ENCODE data around the gene TEX48.

TEX48 gene

GRCh38 chr9:114666401-114666800, 15.6 kb downstream of the TEX48 start:
- no peak for DNase-seq

DNA sequence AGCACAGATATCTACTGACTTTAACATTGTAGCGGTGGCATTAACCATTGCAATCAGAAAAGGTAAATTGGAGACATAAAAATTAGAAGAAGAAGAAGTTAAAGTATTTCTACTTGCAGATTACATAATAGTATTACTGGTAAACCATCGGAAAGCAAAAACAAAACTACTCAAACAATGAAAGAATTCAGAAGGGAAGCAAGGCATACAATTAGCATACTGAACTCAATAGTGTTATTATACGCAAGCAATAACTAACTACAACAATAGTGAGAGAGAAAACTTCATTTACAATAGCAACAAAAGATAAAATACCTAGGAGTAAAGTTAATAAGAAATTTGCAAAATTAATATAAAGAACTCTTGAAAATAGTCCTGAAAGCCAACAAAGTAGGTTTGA, 17.8 kb downstream of the TEX48 start:
- DNase-seq = no peak

- no peak for DNase-seq
These were observed 19.7 kb downstream of the TEX48 start for GRCh38 chr9:114662081-114662989.

DNA sequence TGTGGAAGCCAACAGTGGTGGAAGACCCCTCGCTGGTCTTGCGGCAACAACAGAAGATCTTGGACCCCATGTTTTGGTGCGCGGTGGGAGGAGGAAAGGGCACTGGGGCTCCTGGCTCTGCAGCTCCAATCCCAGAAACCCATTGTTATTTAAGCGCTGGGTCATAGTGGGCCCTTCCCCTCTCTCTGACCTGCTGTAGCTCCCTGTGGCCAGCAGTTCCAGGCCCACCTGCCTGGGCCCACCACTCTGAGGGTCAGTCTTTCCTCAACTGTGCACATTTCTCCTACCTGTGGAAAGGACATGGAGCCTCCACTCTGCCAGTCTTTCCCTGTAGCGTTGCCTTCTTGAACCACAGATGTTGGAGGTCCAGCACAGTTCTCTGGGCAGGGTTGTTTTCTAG, 24.3 kb downstream of the TEX48 start, which contains the start of gene TEX53:
TEX53 (minus strand) TSS at position 101 of the 400 bp plus-strand sequence; CDS start at position 70, 31 bp downstream.
- DNase-seq = no peak

DNA sequence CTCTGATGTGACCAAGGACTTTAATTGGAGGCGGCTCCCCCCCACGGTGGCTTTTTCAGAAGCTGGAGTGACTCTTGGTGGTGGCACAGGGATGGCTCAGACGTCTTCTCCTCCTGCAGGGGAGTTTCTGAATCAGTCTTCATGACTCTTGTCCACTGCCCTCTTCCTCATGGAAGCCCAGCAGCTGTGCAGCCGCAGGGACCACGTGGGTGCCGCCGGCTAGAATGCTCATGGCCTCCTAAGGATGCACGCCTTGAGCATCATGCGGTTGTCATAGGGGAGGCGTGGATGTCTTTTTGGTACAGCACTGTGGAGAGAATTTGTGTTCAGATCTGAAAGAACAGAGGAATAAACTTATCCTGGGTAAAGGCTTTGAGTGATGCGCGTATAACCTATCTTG, 25.7 kb downstream of the TEX48 start:
- DNase-seq = no peak

DNA sequence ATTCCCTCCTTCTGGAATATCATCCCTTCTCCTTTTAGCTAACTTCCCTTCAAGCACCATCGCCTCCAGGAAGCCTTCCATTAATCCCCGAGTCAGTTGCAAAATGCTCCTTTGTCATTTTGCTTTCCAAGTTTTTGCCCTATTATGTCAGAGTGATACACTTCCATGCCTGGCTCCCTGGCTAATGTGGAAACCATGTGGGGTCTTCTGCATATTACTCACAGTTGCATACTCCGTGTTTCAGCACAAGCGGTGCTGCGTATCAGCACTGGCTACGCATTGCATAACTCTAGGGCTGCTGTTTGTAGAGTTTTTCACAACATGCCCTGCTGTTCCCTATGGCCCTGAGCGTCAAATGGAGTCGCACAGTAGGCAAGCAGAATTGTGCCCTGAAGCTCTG, 26.3 kb downstream of the TEX48 start:
- no peak for DNase-seq

DNA sequence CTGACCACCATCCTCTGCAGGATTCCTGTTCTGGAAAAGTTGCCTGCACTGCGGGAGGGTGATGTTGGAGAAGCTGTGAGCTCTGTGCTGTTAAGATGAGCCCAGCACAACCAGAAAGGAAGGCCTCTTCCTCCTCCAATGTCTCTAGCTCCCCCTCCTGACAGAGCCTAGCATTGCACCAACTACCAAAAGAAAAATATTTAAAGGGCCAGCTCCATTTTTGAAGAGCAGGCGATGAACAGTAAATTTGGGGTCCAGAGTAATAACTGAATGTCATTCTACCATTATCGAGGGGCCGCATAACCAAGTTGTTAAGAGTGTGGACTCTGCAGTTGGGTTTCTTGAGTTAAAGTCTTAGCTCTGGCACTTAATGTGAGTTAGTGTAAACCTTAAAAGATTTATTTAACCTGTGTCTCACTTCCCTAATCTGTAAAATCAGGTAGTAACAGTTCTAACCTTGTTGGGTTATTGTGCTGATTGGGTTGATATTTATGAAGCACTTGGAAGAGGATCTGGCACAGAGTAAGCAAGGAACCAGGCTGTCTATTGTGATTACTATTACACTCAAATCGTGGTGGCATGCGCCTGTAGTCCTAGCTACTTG, 28.3 kb downstream of the TEX48 start:
- DNase-seq = peak; percentile 81

GRCh38 chr9:114652776-114653555, 29.0 kb downstream of the TEX48 start:
- no peak for DNase-seq

DNA sequence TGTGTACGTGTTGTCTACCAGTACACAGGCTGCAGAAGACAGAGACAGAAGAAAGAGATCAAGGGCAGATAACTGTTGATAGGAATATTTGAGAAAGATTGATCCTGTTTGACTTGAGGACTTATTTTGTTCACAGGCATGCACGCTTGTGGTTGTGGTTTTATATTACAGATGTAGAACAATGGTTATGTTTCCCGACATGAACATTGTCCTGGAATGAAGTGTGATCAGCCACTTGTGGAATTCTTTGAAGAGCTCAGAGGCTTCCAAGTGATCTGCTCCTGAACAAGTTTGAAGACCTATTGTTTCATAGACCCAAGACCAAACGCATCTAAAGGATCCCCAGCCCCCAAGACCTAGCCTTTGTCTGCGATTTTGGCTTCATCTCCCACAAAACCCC, 38.1 kb downstream of the TEX48 start:
- DNase-seq = no peak

- DNase-seq = no peak
These were observed 39.0 kb downstream of the TEX48 start for GRCh38 chr9:114643001-114643400.

GRCh38 chr9:114641967-114642366, 40.0 kb downstream of the TEX48 start:
- DNase-seq = no peak

DNA sequence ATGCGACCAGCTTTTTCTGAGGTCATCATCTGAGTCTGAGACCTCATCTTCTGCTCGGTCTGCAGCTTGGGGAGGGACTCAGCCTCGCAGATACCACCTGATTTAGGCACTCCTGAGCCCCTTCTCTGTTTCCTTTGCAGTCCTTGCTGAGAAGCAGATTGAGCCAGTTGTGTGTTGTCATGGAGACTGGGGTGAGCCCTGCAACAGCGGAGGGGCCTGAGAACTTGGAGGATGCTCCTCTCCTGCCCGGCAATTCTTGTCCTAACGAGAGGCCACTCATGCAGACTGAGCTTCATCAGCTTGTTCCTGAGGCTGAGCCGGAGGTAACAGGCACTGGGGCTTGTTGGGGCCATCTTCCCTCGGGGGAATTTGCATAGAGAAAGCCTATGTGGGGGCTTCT, 43.6 kb downstream of the TEX48 start:
- no peak for DNase-seq

GRCh38 chr9:114634387-114634786, 47.6 kb downstream of the TEX48 start:
- no peak for DNase-seq

DNA sequence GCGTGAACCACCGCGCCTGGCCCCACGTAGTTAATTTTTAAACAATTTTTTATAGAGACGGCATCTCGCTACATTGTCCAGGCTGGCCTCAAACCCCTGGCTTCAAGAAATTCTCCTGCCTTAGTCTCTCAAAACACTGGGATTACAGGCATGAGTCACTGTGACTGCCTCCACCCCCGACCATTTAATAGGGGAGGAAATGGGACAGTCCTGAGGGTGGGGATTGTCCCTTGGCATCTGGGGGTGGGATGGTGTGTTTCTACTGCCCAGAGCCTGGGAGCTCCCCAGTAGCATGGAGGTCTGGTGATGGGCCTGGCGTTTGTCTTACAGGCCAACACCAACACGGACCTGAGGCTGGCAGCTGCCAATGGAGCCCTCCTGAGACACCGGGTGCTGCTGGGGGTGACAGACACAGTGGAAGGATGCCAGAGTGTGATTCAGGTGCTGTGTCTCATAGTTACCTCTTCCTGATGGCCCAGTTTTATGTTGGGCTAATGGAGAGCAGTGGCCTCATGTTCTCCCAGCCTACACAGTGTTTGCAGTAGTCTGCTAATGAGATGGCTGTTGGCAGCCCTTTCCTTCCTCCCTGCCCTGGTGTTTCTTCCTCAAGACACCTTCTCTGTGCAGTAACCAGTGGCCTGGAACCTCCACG, 48.4 kb downstream of the TEX48 start:
- no peak for DNase-seq

- DNase-seq = no peak
These were observed 50.8 kb downstream of the TEX48 start for GRCh38 chr9:114631166-114631565.

- no peak for DNase-seq
These were observed 52.4 kb downstream of the TEX48 start for GRCh38 chr9:114629563-114630090.

GRCh38 chr9:114627553-114627952, 54.4 kb downstream of the TEX48 start:
- no peak for DNase-seq

GRCh38 chr9:114626415-114627020, 55.5 kb downstream of the TEX48 start:
- DNase-seq = no peak

DNA sequence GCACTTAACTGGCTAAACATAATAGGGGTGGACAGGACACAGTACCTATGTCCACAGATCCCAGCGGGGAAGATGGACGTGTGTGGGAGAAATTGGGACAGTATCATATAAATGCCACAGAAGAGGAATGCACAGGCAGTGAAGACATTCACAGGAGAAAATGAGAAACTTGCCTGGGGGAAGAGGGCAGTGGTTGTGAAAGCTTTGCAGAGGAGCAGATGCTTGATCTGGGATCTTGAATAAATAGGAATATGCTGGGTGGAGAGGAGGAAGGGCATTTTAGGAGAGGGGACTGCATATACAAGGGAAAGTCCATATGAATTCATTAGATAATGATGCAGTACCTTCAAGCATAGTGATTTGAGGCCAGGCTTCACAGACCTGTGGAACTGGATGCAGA, 57.3 kb downstream of the TEX48 start:
- DNase-seq = no peak

DNA sequence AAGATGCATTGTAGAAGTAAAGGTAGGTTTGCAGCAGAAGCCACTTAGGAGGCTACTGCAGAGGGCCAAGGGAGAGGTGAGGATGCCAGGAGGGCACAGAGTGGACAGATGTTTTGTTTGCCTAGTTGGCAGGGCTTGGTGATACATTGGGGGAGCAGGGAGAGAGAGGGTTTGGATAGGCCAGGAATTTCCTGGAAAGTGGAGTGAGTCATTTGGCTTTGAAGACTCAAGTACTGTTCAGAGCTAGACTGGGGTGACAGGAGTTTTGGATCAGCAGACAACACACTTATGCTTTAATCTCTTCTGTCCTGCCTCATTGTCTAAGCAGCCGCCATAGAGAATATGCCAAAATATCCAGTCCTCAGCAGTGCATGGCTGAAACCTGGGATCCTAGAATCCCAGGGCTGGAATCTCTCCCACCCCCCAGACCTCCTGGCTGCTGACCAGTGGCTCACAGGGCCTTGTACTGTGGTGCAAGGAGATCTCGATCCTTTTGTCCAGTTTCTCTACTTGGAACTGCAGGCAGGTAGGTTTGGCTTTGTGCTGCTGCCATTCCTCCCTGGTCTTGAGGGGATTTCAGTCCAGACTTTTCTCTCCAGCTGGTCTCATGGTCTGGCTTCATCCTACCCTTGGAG, 59.9 kb downstream of the TEX48 start:
- DNase-seq = peak; percentile 73

DNA sequence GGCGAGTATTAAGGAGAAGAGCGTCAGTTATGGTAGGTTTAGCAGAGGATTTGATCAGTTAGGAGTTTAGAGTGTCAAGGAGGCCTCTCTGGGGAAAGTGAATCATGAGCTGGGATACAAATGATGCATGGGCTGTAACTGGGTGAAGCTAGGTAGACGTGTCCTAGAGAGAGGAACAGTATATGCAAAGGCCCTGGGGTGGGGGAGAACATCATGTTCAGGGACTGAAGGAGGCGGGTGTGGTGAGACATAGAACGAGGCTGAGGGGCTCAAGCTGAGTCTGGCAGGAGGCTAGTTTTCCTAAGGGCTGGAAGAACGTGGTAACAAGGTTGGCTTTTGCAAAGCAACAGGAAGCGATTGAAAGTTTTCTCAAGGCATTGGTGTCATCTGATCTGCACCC, 60.4 kb downstream of the TEX48 start:
- DNase-seq = no peak

Measured in kidney glomerular epithelial cell (primary cell).